GM12874 (cell line): ENCODE results near the gene SUSD3.

Experiments
- TF ChIP-seq, protein P1 (sequence below): IDR thresholded peaks from 2 replicates; pipeline ENCODE4 v1.5.1; 2011; ENCODE audit warnings: low read depth, mild to moderate bottlenecking, control low read depth, low read length, moderate library complexity; ENCODE audit not compliant: insufficient read depth

SUSD3 gene

DNA sequence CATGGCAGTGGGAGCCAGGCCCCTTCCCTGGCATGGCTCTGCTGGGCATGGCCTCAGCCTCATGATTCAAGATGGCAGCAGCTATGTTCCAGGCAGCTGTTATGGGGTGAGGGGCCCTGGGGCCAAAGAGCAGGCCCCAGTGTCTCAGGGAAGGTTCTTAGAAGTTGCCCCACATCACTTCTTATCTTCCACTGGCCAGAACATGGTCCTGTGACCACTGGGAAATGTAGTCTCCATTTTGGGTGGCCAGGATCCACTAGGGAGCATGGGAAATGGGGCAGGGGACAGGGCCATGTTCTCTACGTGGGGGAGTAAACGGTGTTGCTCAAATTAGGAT lies 18.3 kb downstream of the SUSD3 start:
- TF ChIP-seq, protein P1, sequence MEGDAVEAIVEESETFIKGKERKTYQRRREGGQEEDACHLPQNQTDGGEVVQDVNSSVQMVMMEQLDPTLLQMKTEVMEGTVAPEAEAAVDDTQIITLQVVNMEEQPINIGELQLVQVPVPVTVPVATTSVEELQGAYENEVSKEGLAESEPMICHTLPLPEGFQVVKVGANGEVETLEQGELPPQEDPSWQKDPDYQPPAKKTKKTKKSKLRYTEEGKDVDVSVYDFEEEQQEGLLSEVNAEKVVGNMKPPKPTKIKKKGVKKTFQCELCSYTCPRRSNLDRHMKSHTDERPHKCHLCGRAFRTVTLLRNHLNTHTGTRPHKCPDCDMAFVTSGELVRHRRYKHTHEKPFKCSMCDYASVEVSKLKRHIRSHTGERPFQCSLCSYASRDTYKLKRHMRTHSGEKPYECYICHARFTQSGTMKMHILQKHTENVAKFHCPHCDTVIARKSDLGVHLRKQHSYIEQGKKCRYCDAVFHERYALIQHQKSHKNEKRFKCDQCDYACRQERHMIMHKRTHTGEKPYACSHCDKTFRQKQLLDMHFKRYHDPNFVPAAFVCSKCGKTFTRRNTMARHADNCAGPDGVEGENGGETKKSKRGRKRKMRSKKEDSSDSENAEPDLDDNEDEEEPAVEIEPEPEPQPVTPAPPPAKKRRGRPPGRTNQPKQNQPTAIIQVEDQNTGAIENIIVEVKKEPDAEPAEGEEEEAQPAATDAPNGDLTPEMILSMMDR: no peak

DNA sequence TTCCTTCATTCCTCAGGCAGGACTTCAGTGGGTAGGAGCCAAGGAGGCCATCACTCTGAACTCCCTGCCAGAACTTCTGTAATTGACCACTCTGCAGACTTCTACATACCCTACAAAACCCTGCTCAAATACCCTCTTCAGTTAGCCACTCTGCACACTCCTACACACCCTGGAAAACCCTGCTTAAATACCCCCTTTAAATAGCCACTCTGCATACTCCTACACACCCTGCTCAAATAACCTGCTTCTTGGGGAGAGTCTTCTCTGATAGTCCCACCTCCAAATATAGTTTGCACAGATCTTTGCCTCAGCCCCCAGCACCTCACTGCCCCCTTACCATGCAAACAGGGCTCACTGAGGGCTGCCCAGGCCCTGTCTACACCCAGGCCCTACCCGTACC lies 18.9 kb downstream of the SUSD3 start:
- TF ChIP-seq, protein P1: no peak

DNA sequence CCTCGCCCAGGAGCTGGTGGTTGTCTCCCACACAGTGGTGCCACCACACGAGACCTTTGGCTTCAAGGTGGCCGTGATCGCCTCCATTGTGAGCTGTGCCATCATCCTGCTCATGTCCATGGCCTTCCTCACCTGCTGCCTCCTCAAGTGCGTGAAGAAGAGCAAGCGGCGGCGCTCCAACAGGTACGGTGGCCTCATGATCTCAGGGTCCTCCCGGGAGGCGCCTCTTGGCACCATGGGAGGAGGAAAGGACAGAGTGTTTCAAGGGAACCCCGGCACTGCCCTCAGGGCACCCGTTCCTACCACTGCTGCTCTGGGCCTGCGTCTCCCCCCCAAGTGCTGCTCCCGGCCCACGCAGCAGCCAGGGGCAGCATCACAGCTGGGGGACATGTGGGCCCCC lies 19.3 kb downstream of the SUSD3 start:
- TF ChIP-seq, protein P1: no peak

DNA sequence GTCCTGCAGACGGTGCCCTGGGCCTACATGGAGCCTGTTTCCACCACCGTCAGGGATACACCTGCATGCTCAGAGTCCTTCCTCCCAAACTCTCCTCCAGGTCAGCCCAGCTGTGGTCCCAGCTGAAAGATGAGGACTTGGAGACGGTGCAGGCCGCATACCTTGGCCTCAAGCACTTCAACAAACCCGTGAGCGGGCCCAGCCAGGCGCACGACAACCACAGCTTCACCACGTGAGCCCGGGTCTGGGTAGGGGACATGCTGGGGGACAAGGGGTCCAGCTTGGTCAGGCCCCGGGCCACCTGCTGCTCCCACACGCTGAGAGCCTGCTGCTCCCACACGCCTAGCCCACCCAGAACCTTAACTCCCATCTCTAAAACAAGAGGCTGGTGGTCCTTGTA lies 20.9 kb downstream of the SUSD3 start:
- TF ChIP-seq, protein P1: no peak

DNA sequence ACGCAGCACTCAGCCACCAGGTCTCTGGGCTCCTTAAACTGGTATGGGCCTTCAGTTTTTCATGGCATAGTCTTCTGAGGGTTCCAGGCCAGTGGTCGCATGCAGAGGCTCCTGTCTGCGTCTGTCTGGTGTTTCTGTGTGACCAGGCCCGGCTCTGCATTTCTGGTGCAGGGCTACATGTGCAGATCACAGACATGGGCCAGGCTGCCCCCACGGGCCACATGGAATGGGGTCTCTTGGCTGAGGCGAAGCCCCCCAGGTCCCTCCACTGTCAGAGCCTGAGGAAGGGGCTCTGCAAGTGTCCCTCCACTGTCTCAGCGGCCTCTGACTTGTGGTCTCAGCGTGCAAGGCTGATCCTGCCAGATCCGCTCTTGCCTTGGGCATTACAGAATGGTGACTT lies 21.9 kb downstream of the SUSD3 start:
- TF ChIP-seq, protein P1: no peak

DNA sequence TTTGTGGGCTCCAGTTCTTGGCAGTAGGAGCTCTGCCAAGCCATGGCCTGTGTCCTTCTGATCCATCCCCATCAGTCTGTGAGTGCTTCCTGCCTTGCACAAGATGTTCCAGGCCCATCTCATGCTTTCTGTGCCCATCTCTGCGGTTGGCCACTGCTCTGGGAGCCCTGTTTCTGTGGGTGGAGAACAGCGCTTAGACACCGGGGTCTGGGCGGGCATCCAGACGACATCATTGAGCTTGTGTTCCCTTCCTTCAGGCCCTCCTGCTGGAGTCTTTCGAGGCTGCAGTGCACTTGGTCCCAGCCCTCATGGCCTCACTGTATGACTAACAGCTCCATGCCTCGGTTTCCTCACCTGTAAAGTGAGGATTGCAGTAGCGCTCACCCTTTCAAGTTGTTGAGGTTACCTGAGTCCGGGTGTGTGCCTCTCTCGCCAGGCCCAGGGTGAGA lies 22.6 kb downstream of the SUSD3 start:
- TF ChIP-seq, protein P1: no peak

DNA sequence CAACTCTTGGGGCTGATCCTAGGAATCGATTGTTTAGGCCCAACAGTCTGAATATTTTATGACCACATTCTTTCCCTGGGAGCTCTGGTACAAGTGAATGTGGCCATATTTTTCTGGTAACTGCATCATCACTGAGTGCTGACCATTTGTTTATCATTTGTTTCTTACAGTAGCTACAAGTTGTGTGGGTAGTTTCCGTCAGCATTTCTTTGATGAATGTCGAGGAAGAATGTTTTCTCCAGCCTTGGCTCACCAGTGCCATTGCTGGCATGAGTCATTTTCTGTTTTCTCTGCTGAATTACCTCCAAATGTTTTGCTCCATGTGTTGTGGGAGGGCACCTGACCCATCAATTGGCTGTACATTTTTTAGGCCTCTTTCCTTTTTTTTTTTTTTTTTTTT lies 23.4 kb downstream of the SUSD3 start:
- TF ChIP-seq, protein P1: no peak
